Measurements from ENCODE around the gene KCNN3.
"Not testable (repeated sequence)": the region's sequence is repeated elsewhere in the genome, so short reads cannot be mapped to it uniquely, and the experiment has no call there.

The KCNN3 gene

GRCh38 chr1:154870115-154870571 lies at the start of gene KCNN3:
TSS of gene KCNN3 (minus strand) at chr1:154870281. CDS start at chr1:154869964, 317 bp downstream.
- H3K4me3 ChIP-seq (ENCODE audit: low read depth, low read length): peak within 1 kb of the TSS; percentile 40
- peak; percentile 55 for DNase-seq (ENCODE audit: low read depth)

- no peak overlapping the region for H3K4me3 ChIP-seq (ENCODE audit: low read depth, low read length)
- DNase-seq (ENCODE audit: low read depth): no peak
These were observed 43.2 kb upstream of the KCNN3 start for GRCh38 chr1:154913273-154913672.

GRCh38 chr1:154912755-154913154 lies 42.7 kb upstream of the KCNN3 start:
- H3K4me3 ChIP-seq (ENCODE audit: low read depth, low read length): no peak overlapping the region
- no peak for DNase-seq (ENCODE audit: low read depth)

GRCh38 chr1:154911691-154912550 lies 41.8 kb upstream of the KCNN3 start:
- no peak for DNase-seq (ENCODE audit: low read depth)
- no peak overlapping the region for H3K4me3 ChIP-seq (ENCODE audit: low read depth, low read length)

- no peak for DNase-seq (ENCODE audit: low read depth)
- no peak overlapping the region for H3K4me3 ChIP-seq (ENCODE audit: low read depth, low read length)
These were observed 40.8 kb upstream of the KCNN3 start for GRCh38 chr1:154910851-154911250.

GRCh38 chr1:154908937-154909336 lies 38.9 kb upstream of the KCNN3 start:
- no peak overlapping the region for H3K4me3 ChIP-seq (ENCODE audit: low read depth, low read length)
- DNase-seq (ENCODE audit: low read depth): no peak

GRCh38 chr1:154908129-154908528 lies 38.0 kb upstream of the KCNN3 start:
- DNase-seq (ENCODE audit: low read depth); H3K4me3 ChIP-seq (ENCODE audit: low read depth, low read length): not testable (repeated sequence)

- no peak overlapping the region for H3K4me3 ChIP-seq (ENCODE audit: low read depth, low read length)
- DNase-seq (ENCODE audit: low read depth): no peak
These were observed 36.6 kb upstream of the KCNN3 start for GRCh38 chr1:154906621-154907081.

GRCh38 chr1:154902938-154903566 lies 33.0 kb upstream of the KCNN3 start:
- no peak for DNase-seq (ENCODE audit: low read depth)
- H3K4me3 ChIP-seq (ENCODE audit: low read depth, low read length): no peak overlapping the region

GRCh38 chr1:154901591-154901990 lies 31.5 kb upstream of the KCNN3 start:
- no peak for DNase-seq (ENCODE audit: low read depth)
- H3K4me3 ChIP-seq (ENCODE audit: low read depth, low read length): no peak overlapping the region

- DNase-seq (ENCODE audit: low read depth): no peak
- H3K4me3 ChIP-seq (ENCODE audit: low read depth, low read length): no peak overlapping the region
These were observed 29.0 kb upstream of the KCNN3 start for GRCh38 chr1:154899041-154899440.

GRCh38 chr1:154896771-154897286 lies 26.7 kb upstream of the KCNN3 start:
- DNase-seq (ENCODE audit: low read depth): no peak
- no peak overlapping the region for H3K4me3 ChIP-seq (ENCODE audit: low read depth, low read length)

GRCh38 chr1:154895798-154896197 lies 25.7 kb upstream of the KCNN3 start:
- H3K4me3 ChIP-seq (ENCODE audit: low read depth, low read length): no peak overlapping the region
- no peak for DNase-seq (ENCODE audit: low read depth)

- no peak for DNase-seq (ENCODE audit: low read depth)
- H3K4me3 ChIP-seq (ENCODE audit: low read depth, low read length): no peak overlapping the region
These were observed 21.4 kb upstream of the KCNN3 start for GRCh38 chr1:154891452-154891851.

- H3K4me3 ChIP-seq (ENCODE audit: low read depth, low read length): no peak overlapping the region
These were observed 18.7 kb upstream of the KCNN3 start for GRCh38 chr1:154888757-154889156.

GRCh38 chr1:154886281-154887015 lies 16.4 kb upstream of the KCNN3 start:
- no peak for DNase-seq (ENCODE audit: low read depth)
- H3K4me3 ChIP-seq (ENCODE audit: low read depth, low read length): no peak overlapping the region

More at GRCh38 chr1:154888757-154889156, 18.7 kb upstream of the KCNN3 start:
- DNase-seq (ENCODE audit: low read depth): no peak

GRCh38 chr1:154884869-154885701 lies 15.0 kb upstream of the KCNN3 start:
- DNase-seq (ENCODE audit: low read depth): no peak
- no peak overlapping the region for H3K4me3 ChIP-seq (ENCODE audit: low read depth, low read length)

- DNase-seq (ENCODE audit: low read depth): no peak
- H3K4me3 ChIP-seq (ENCODE audit: low read depth, low read length): no peak overlapping the region
These were observed 14.1 kb upstream of the KCNN3 start for GRCh38 chr1:154883919-154884868.

Data from skeletal muscle cell (primary cell).